Caco-2 (cell line): ENCODE results near the gene TEAD1. TPM values are rescaled to one million over a fixed set of nuclear protein-coding genes. Genes with fewer than 3 reads are reported as not detected.

Experiments
- BruUV-seq: library from RNA; stranded (reverse); fragments of 400-500 nt; replicated peaks from 2 replicates; lab custom pipeline; 2021; lab: Mats Ljungman, UMichigan
- CTCF ChIA-PET: fragments of 300-600 bp; sonication (Branson Sonifier 250); formaldehyde crosslinking; loops from one replicate; lab custom pipeline; 2022; ENCODE audit warnings: antibody characterized with exemption; lab: Charles Lee
- POLR2A ChIA-PET: fragments of 300-600 bp; sonication (Branson Sonifier 250); formaldehyde crosslinking; loops from one replicate; lab custom pipeline; 2022; ENCODE audit warnings: antibody characterized with exemption; lab: Charles Lee
- DNase-seq, 2 experiments: peaks; one replicate each; pipeline versions ENCODE4 v3.0.0 to v3.0.0-alpha.2; 2020 to 2022
- H3K27me3 ChIP-seq: replicated peaks from 2 replicates; pipeline ENCODE4 v1.6.0; 2011; ENCODE audit warnings: low read length; ENCODE audit not compliant: control insufficient read depth, insufficient read depth
- H3K36me3 ChIP-seq: 2 replicates; pipeline ENCODE4 v1.5.1; 2011; ENCODE audit warnings: low read length; ENCODE audit not compliant: control insufficient read depth, insufficient read depth
- H3K4me1 ChIP-seq: fragments of 250-450 bp; sonication (Bioruptor Pico); 2 replicates; pipeline ENCODE4 v1.5.1; 2020; ENCODE audit warnings: mild to moderate bottlenecking
- H3K4me3 ChIP-seq: 2 replicates; pipeline ENCODE4 v1.5.1; 2011; ENCODE audit warnings: low read depth, mild to moderate bottlenecking, control low read depth, low read length
- H3K9me3 ChIP-seq: fragments of 250-450 bp; sonication (Bioruptor Pico); 2 replicates; pipeline ENCODE4 v1.5.1; 2020; ENCODE audit warnings: mild to moderate bottlenecking, moderate library complexity
- H3K27ac Mint-ChIP-seq: one replicate; pipeline ENCODE4 v1.8.0; 2022; ENCODE audit warnings: mixed read lengths; ENCODE audit not compliant: unreplicated experiment
- H3K27me3 Mint-ChIP-seq: one replicate; pipeline ENCODE4 v1.8.0; 2022; ENCODE audit warnings: mixed read lengths; ENCODE audit not compliant: insufficient read depth, unreplicated experiment
- H3K36me3 Mint-ChIP-seq: one replicate; pipeline ENCODE4 v1.8.0; 2022; ENCODE audit warnings: mild to moderate bottlenecking, mixed read lengths; ENCODE audit not compliant: insufficient read depth, unreplicated experiment
- H3K4me1 Mint-ChIP-seq: one replicate; pipeline ENCODE4 v1.8.0; 2022; ENCODE audit warnings: low read depth, mixed read lengths; ENCODE audit not compliant: unreplicated experiment
- H3K4me3 Mint-ChIP-seq: one replicate; pipeline ENCODE4 v1.8.0; 2022; ENCODE audit warnings: mild to moderate bottlenecking, moderate library complexity, mixed read lengths; ENCODE audit not compliant: unreplicated experiment
- H3K9me3 Mint-ChIP-seq: one replicate; pipeline ENCODE4 v1.8.0; 2022; ENCODE audit warnings: mixed read lengths; ENCODE audit not compliant: unreplicated experiment
- CTCF ChIP-seq, 2 experiments: fragments of 200-600 bp in 1 of 2; IDR thresholded peaks; 1 replicate in 1 of 2; 2 replicates in 1 of 2; pipeline versions ENCODE4 v1.5.1 to v1.8.0; 2011 to 2022; ENCODE audit warnings: antibody characterized with exemption in 1 of 2, control low read depth in 1 of 2, inconsistent platforms in 1 of 2, low read depth in 1 of 2, low read length in 1 of 2, mild to moderate bottlenecking in 1 of 2, moderate library complexity in 1 of 2; ENCODE audit not compliant: insufficient read depth in 1 of 2, severe bottlenecking in 1 of 2, unreplicated experiment in 1 of 2
- intact Hi-C: fragments of 100-400 bp; cut with micrococcal nuclease; formaldehyde crosslinking; loops from one replicate; pipeline ENCODE4 v1.10.0; 2022; ENCODE audit not compliant: unreplicated experiment
- total RNA-seq: library from RNA; stranded (reverse); gene quantifications from 2 replicates; pipeline ENCODE4 v1.2.3, GENCODE V29; 2022

The TEAD1 gene
- total RNA-seq, 1 experiment from 2014 or later: 144 TPM

DNA sequence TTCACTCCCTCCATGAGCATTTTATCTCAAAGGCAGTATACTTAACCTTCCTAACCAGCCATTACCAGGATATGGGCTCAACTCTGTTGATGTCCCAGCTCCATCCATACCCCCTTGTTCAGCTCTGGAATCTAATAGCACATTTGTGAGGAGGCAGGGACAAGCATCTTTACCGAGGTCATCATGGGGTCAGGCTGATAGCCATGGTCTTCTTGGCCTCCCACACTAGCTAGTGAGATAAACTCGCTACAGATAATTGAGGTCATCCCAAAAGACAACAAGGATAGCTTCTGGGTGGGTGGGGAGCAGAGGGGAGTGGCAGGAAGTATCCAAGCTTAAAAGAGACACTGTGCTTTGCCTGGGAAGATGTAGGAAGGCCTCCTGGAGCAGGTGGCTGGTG, 193.3 kb downstream of the TEAD1 start:
- Mint-ChIP-seq H3K27me3 (no peaks in the 10 kb centered on the region), H3K36me3 (peaks cover 59% of the 10 kb centered on the region), H3K9me3 (no peaks in the 10 kb centered on the region), H3K4me1 (peaks cover 6% of the 10 kb centered on the region), H3K27ac (no peak overlapping the region), H3K4me3 (no peak overlapping the region)
- H3K4me3 ChIP-seq: no peak overlapping the region
- CTCF ChIA-PET: no interaction called here
- no peak for DNase-seq
- TF ChIP-seq CTCF (IDR thresholded peaks at IDR 0.05; ENCODE audit: insufficient read depth in 1 of 2, low read depth in 1 of 2, low read length in 1 of 2, severe bottlenecking in 1 of 2, unreplicated experiment in 1 of 2): no peak
- H3K9me3 ChIP-seq: no peaks in the 10 kb centered on the region
- POLR2A ChIA-PET: no interaction called here
- no TSS peak for BruUV-seq
- H3K4me1 ChIP-seq: no peaks in the 10 kb centered on the region
- no peaks in the 10 kb centered on the region for H3K27me3 ChIP-seq
- H3K36me3 ChIP-seq: no peaks in the 10 kb centered on the region; the same call in 1 of the 2 replicates
- intact Hi-C loops: no loop called here

GRCh38 chr11:12868315-12869073, 194.3 kb downstream of the TEAD1 start:
- no peak overlapping the region for H3K4me3 ChIP-seq
- no TSS peak for BruUV-seq
- H3K36me3 ChIP-seq: no peaks in the 10 kb centered on the region; the same call in 1 of the 2 replicates
- no peak for DNase-seq
- ChIA-PET CTCF (no interaction called here), POLR2A (no interaction called here)
- H3K4me1 ChIP-seq: no peaks in the 10 kb centered on the region
- H3K27me3 ChIP-seq: no peaks in the 10 kb centered on the region
- H3K9me3 ChIP-seq: no peaks in the 10 kb centered on the region
- peak in 1 of 2 experiments; percentile 21 for TF ChIP-seq CTCF (IDR thresholded peaks at IDR 0.05; ENCODE audit: insufficient read depth in 1 of 2, low read depth in 1 of 2, low read length in 1 of 2, severe bottlenecking in 1 of 2, unreplicated experiment in 1 of 2)
- Mint-ChIP-seq H3K4me3 (no peak overlapping the region), H3K4me1 (no peaks in the 10 kb centered on the region), H3K9me3 (no peaks in the 10 kb centered on the region), H3K27ac (no peak overlapping the region), H3K36me3 (peaks cover 49% of the 10 kb centered on the region), H3K27me3 (no peaks in the 10 kb centered on the region)
- intact Hi-C loops: no loop called here

- Mint-ChIP-seq H3K4me3 (no peak overlapping the region), H3K36me3 (peaks cover 34% of the 10 kb centered on the region), H3K9me3 (no peaks in the 10 kb centered on the region), H3K27ac (peak overlapping the region; percentile 63), H3K27me3 (no peaks in the 10 kb centered on the region), H3K4me1 (peaks cover 3% of the 10 kb centered on the region)
- CTCF ChIA-PET: interaction anchor here (0.5 kb wide), 1 partner anchor 10 kb away, joined by 6 read pairs; no protein-coding TSS in a partner anchor
- no peaks in the 10 kb centered on the region for H3K27me3 ChIP-seq
- POLR2A ChIA-PET: no interaction called here
- no peaks in the 10 kb centered on the region for H3K4me1 ChIP-seq
- DNase-seq: no peak
- no peaks in the 10 kb centered on the region; the same call in 1 of the 2 replicates for H3K36me3 ChIP-seq
- H3K9me3 ChIP-seq: no peaks in the 10 kb centered on the region
- BruUV-seq: no TSS peak
- H3K4me3 ChIP-seq: no peak overlapping the region
- intact Hi-C loops: no loop called here
- TF ChIP-seq CTCF (IDR thresholded peaks at IDR 0.05; ENCODE audit: insufficient read depth in 1 of 2, low read depth in 1 of 2, low read length in 1 of 2, severe bottlenecking in 1 of 2, unreplicated experiment in 1 of 2): no peak
Observed at GRCh38 chr11:12871241-12871640, 197.0 kb downstream of the TEAD1 start.
